GM12874 (cell line): ENCODE data around the gene SLC12A7.

ENCODE experiments used
- TF ChIP-seq, protein P1 (sequence below): IDR thresholded peaks from 2 replicates; pipeline ENCODE4 v1.5.1; 2011; ENCODE audit warnings: low read depth, mild to moderate bottlenecking, control low read depth, low read length, moderate library complexity; ENCODE audit not compliant: insufficient read depth

The SLC12A7 gene

DNA sequence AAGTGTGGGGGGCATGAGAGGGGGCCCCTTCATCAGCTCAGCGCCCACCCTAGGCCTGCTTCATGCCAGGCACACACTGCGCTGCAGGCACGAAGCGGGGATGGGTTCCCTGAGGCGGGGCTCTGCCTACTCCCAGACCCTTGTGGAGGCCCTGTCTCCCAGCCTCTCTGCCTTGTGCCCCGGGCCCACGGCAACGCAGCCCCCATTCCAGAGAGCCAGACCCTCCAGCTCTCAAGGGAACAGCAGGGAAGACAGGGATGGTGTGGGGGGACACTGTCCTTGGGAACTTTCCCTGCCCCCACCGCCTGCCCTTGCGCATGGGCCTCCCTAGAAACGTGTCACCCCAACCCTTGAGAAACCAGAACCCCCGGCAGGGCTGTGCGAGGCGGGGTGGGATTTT, 10.0 kb upstream of the SLC12A7 start:
- TF ChIP-seq, protein P1, sequence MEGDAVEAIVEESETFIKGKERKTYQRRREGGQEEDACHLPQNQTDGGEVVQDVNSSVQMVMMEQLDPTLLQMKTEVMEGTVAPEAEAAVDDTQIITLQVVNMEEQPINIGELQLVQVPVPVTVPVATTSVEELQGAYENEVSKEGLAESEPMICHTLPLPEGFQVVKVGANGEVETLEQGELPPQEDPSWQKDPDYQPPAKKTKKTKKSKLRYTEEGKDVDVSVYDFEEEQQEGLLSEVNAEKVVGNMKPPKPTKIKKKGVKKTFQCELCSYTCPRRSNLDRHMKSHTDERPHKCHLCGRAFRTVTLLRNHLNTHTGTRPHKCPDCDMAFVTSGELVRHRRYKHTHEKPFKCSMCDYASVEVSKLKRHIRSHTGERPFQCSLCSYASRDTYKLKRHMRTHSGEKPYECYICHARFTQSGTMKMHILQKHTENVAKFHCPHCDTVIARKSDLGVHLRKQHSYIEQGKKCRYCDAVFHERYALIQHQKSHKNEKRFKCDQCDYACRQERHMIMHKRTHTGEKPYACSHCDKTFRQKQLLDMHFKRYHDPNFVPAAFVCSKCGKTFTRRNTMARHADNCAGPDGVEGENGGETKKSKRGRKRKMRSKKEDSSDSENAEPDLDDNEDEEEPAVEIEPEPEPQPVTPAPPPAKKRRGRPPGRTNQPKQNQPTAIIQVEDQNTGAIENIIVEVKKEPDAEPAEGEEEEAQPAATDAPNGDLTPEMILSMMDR: no peak

DNA sequence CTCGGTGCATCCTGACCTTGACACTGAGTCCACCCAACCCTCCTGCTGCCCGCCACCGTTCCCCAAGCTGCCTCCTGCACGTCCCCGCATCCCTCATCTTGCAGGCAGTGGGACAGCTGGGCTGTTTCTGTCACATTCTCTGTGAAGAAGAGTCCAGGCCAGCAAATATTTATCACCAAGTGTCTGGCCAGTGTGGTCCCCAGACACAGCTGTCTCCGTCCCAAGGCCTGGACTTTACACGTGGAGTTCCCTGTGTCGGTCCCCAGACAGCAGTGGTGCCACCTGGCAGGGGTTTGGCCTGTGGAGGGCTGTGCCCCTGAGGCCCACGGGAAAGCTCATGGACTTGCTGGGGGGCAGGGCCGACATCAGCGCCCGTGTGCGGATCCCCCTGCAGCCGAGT, 9.2 kb upstream of the SLC12A7 start:
- TF ChIP-seq, protein P1: no peak

DNA sequence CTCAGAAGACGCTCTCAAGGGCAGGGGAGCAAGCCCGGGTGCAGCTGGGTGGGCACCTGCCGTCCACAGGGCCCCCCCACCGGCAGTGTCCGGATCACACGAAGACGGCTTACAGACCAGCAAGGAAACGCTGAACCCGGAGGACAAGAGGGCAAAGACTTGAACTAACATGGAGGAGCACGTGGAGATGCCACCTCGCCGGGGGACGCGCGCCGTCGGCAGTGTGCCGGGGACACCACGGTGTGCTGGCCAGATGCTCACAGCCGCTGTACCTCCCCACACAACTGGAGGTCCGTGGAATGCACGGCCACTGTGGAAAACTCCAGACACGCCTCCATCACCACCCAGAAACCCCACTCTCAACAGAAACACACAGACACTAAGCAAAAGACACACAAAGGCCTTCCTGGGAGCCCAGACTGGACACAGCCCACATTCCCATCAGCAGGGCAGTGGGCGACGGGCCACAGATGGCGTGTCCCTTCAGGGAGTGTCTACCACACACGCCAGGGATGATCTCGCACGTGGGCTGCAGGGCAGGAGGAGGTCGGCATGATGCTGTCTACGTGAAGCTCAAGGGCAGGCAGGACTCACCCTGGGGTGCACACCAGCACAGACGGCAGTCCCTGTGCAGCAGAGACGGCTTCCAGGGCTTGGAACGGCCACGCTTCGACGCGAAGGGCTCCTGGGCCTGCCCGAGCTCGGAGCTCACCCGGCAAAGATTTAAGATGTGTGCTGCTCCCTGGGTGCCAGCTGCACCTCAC, 8.6 kb upstream of the SLC12A7 start:
- TF ChIP-seq, protein P1: no peak

DNA sequence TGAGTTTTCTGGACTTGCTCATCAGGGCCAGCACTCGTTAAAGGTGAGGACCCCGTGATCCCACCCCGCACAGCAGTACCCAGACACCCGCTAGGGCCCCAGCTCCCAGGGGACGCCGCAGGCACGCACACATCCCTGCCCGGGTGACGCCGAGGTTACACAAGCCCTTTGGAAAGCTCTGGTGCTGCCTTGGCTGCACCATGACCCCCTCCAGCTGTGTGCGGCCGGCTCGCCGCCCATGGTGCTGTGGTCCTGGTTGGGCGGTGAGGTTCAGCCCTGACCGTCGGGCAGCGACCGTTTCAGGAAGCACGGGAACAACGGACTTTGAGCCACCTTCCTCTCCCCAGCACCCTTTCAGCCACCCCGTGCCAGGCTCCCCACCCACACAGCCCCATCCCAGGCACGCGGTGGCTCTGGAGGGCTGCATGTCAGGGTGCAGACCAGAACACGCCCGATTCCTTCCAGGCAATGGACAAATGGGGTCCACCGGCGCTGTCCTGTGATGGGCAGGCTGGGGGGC, 7.5 kb upstream of the SLC12A7 start:
- TF ChIP-seq, protein P1: no peak

DNA sequence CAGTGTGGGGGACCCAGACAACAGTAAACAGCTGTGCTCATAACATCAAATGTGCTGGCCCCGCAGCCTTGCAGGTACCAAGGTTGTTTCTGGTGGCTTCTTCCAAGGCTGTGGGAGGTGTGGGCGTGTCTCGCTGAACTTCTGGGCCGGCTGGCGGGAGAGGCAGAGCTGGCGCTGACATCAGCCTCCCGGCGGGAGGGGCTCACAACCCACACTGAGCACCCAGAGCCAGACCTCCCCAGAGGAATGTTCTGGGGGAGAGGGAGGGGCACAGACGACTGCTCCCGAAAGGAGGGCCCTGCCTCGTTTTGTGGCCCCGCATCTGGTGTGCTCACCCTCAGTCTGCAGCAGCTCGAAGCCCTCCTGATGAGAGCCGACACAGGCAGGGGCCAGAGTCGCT, 6.9 kb upstream of the SLC12A7 start:
- TF ChIP-seq, protein P1: no peak

DNA sequence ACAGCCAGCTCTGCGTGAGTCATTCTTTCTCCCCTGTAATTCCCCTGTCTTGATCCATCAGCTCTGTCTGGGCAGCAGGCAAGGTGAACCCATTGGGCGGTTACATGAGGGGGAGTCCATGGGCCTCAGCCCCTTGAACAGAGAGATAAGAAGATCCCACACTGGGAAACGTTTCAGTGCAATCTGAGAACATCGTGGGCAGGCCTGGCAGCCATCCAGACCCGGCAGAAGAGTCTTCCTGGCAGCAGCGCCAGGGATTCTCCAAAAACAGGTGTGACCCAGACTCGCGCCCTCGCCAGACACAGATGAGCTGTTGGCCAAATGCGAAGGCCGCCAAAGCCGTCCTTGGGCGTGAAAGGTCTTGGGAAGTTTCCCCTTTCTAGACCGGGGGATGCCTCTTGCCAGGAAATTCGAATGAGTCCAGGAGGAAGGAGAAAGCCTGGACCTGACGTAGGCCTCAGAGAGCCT, 6.4 kb upstream of the SLC12A7 start:
- TF ChIP-seq, protein P1: no peak

DNA sequence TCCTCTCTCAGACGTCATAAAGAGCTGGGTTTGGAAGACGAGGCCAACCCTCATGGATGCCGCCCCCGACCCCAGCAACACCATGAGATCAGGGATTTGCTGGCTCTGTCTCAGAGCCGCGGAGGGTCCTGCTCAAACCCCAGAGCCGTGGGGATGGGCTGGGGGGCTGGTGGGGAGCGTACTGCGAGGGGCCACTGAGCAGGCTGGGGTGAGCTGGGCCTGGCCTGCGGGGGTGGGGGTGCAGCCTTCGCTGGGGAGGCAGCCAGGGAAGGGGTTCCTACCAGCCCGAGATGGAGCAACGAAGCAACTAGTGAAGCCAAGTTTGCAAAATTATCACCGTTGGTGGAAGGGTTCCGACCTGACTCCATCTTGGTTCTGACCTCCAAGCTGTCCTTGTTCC, 5.1 kb upstream of the SLC12A7 start:
- TF ChIP-seq, protein P1: no peak
